ENCODE results near the gene FYB1. TPM values are rescaled to one million over a fixed set of nuclear protein-coding genes. Genes with fewer than 3 reads are reported as not detected.

Gene FYB1
- total RNA-seq, 1 donor from 2014 or later: 45.0 TPM

DNA sequence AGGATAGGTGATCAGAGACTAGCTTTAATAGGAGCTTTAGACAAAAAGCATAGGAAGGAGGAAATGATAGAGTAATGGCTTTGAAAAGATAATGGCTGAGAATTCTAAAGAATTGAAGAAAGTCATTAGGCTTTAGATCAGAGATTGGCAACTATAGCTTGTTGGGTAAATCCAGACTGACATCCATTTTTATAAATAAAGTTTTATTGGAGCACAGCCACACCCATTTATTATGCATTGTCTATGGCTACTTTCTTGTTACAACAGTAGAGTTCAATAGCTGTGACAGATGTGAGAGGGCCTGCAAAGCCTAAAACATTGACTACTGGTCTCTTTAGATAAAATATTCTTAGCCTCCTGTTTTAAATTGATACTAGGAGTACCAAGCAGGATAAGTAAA lies 40.7 kb upstream of the FYB1 start:
- DNase-seq (no peak), ATAC-seq (no peak)
- Histone ChIP-seq H3K36me3 (no peaks in the 10 kb centered on the region), H3K27ac (no peak overlapping the region), H3K4me1 (no peaks in the 10 kb centered on the region), H3K4me3 (no peak overlapping the region), H3K27me3 (no peaks in the 10 kb centered on the region), H3K9me3 (no peaks in the 10 kb centered on the region)
- intact Hi-C loops (cut with DNase I): no loop called here
- no peak for TF ChIP-seq CTCF (IDR thresholded peaks at IDR 0.05)

DNA sequence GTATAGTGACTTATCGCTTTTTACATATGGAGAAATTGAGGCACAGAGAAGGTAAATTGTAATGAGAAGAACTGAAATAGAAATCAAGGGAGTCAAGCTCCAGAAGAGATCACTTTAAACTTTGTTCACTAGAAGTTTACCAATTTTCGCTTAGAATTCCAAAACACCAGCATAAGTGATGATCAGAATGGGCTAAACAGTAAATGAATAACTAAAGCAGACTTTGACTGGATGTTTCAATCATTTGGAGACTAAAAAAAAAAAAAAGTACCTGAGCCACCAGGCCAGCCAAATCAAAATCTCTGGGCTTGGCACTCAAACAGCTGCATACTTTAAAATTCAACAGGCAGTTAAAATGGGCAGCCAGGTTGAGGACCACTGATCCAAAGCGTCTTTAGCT lies 38.2 kb upstream of the FYB1 start:
- no peaks in the 10 kb centered on the region for H3K4me1 ChIP-seq
- no peaks in the 10 kb centered on the region for H3K36me3 ChIP-seq
- H3K4me3 ChIP-seq: no peak overlapping the region
- ATAC-seq: no peak
- no peaks in the 10 kb centered on the region for H3K27me3 ChIP-seq
- H3K27ac ChIP-seq: no peak overlapping the region
- no peak for TF ChIP-seq CTCF (IDR thresholded peaks at IDR 0.05)
- DNase-seq: no peak
- intact Hi-C loops (cut with DNase I): no loop called here
- H3K9me3 ChIP-seq: no peaks in the 10 kb centered on the region

DNA sequence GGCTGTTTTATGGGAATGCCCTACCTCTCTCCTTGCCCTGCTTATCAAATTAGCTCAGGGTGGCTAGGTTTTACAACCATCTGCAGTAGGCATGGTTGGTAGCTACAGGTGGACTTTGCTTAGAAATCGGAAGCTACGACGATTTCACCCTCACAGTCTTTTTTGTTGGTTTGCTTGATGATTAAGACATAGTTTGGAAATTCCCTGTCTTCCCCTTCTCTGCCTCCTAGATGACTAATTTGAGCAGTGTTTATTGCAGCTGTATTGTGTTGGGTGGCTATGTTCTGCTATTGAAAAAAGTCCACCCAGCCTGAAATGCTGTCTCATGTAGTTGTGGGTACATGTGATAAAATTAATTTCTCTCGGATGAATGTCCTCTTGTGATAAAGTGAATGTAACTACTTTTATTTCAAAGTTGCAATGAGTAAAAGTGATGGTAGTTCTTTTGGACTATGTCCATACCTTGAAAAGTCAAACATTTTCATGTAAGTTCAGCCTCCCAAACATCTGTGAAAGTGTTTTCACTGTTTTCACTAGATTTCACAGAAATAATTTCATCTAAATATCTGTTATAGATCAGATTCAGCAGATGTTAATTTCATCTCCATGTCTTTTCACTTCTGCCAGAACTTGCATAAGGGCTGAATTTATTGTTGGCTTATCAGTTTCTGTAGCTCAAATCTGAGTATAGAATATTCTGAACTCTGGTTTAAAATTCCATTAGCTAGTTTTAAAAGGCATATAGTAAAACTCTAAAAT lies 37.3 kb upstream of the FYB1 start:
- Histone ChIP-seq H3K27me3 (no peaks in the 10 kb centered on the region), H3K4me1 (no peaks in the 10 kb centered on the region), H3K4me3 (no peak overlapping the region), H3K9me3 (no peaks in the 10 kb centered on the region), H3K36me3 (no peaks in the 10 kb centered on the region), H3K27ac (no peak overlapping the region)
- ATAC-seq (peak; percentile 75), DNase-seq (no peak)
- intact Hi-C loops (cut with DNase I): no loop called here
- no peak for TF ChIP-seq CTCF (IDR thresholded peaks at IDR 0.05)

- H3K27me3 ChIP-seq: no peaks in the 10 kb centered on the region
- H3K9me3 ChIP-seq: no peaks in the 10 kb centered on the region
- H3K36me3 ChIP-seq: no peaks in the 10 kb centered on the region
- intact Hi-C loops (cut with DNase I): no loop called here
- DNase-seq (no peak), ATAC-seq (no peak)
- TF ChIP-seq CTCF (IDR thresholded peaks at IDR 0.05): no peak
- no peak overlapping the region for H3K4me3 ChIP-seq
- no peak overlapping the region for H3K27ac ChIP-seq
- no peaks in the 10 kb centered on the region for H3K4me1 ChIP-seq
These were observed 36.0 kb upstream of the FYB1 start for GRCh38 chr5:39255406-39255805.

DNA sequence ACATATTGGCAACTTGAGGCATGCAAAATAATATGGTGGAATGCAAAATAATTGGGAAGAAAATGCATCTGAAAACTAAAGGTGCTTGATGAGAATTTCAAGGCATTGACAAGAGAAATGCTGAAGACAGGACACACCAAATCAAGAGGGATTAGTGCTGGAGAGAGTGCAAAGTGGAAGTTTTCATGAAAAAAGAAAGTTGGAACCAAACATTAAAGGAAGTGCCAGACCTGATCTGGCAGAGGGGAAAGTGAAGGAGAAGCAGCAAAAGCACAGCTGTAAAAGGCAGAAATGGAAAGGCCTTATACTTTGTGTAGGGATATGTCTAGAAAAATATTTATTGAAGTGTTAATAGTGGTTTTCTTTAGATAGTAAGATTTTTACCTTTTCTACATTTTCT lies 35.3 kb upstream of the FYB1 start:
- no peak for TF ChIP-seq CTCF (IDR thresholded peaks at IDR 0.05)
- intact Hi-C loops (cut with DNase I): no loop called here
- Histone ChIP-seq H3K9me3 (no peaks in the 10 kb centered on the region), H3K4me1 (no peaks in the 10 kb centered on the region), H3K27me3 (no peaks in the 10 kb centered on the region), H3K27ac (no peak overlapping the region), H3K36me3 (no peaks in the 10 kb centered on the region), H3K4me3 (no peak overlapping the region)
- ATAC-seq (no peak), DNase-seq (no peak)

- H3K36me3 ChIP-seq: no peaks in the 10 kb centered on the region
- TF ChIP-seq CTCF (IDR thresholded peaks at IDR 0.05): no peak
- ATAC-seq: no peak
- intact Hi-C loops (cut with DNase I): no loop called here
- no peak overlapping the region for H3K4me3 ChIP-seq
- H3K9me3 ChIP-seq: no peaks in the 10 kb centered on the region
- H3K4me1 ChIP-seq: no peaks in the 10 kb centered on the region
- no peak overlapping the region for H3K27ac ChIP-seq
- H3K27me3 ChIP-seq: no peaks in the 10 kb centered on the region
- no peak for DNase-seq
These were observed 33.8 kb upstream of the FYB1 start for GRCh38 chr5:39253196-39253595.
